NB4 (cell line): ENCODE results near the gene PCOLCE2.
A peak's percentile ranks its signal among the peaks of the same experiment; 100 is the strongest.

Experiments
- DNase-seq: peaks from one replicate; pipeline ENCODE4 v3.0.0; 2010; ENCODE audit warnings: low read depth
- H3K4me3 ChIP-seq: one replicate; pipeline ENCODE4 v1.5.1; 2011; ENCODE audit warnings: mild to moderate bottlenecking, low read depth, low read length, moderate library complexity
- CTCF ChIP-seq: IDR thresholded peaks from one replicate; pipeline ENCODE4 v1.5.1; 2012; ENCODE audit warnings: low read depth, low read length
- MAX ChIP-seq: IDR thresholded peaks from 2 replicates; pipeline ENCODE4 v1.6.1; 2011; ENCODE audit warnings: low read depth, low read length
- MYC ChIP-seq: IDR thresholded peaks from 2 replicates; pipeline ENCODE4 v1.6.1; 2011; ENCODE audit warnings: low read depth, low read length
- POLR2A ChIP-seq: IDR thresholded peaks from 2 replicates; pipeline ENCODE4 v1.6.1; 2011; ENCODE audit warnings: mild to moderate bottlenecking; ENCODE audit not compliant: insufficient read length; ENCODE audit errors: extremely low read depth

Gene PCOLCE2

GRCh38 chr3:142808103-142808917 lies 80.6 kb downstream of the PCOLCE2 start:
- no peak overlapping the region for H3K4me3 ChIP-seq
- TF ChIP-seq CTCF: no peak
- TF ChIP-seq POLR2A: no peak
- no peak for TF ChIP-seq MYC
- no peak for TF ChIP-seq MAX
- DNase-seq: peak; percentile 32

DNA sequence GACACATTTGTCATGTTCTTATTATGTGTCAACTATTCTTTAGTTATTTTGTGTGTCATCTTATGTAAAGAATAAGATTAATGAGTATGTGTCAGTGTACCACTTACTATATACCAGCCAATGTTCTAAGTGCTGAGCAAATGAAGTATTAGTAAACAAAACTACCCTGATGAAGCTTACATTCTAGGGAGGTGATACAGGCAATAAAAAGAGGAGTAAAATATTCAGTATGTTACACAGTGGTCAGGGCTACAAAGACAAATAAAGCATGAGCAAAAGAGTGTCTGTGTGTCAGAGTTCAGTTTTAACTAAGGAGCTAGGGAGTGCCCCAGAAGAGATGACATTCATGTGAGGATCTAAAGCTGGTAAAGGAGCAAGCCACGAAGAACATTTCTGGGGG lies 86.0 kb downstream of the PCOLCE2 start:
- TF ChIP-seq MAX (no peak), POLR2A (no peak), CTCF (no peak)
- DNase-seq: no peak
- no peak overlapping the region for H3K4me3 ChIP-seq

GRCh38 chr3:142801746-142802145 lies 87.1 kb downstream of the PCOLCE2 start:
- no peak overlapping the region for H3K4me3 ChIP-seq
- TF ChIP-seq CTCF (no peak), MAX (no peak), MYC (no peak)
- DNase-seq: no peak

DNA sequence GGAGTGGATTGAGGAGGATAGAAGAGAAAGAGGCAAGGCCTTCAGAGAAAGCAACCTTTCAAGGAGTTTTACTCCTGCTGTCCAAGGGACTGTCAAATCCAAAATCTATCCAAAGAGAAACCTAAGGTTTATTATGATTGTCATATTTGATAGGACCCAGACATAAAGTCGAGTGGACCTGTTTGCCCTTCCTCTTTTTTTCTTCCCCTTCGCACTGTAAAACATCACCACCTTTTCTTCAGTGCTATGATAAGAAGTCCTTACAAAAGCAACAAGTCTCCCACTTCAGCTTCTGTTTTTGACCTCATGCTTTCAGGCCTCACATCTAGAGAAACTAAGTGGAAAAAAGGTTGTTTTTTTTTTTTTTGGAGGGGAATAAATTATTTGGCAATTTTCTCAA lies 92.1 kb downstream of the PCOLCE2 start:
- H3K4me3 ChIP-seq: no peak overlapping the region
- TF ChIP-seq POLR2A: no peak
- TF ChIP-seq CTCF: no peak
- TF ChIP-seq MAX: no peak
- no peak for TF ChIP-seq MYC
- peak; percentile 8 for DNase-seq

GRCh38 chr3:142795332-142795731 lies 93.6 kb downstream of the PCOLCE2 start:
- H3K4me3 ChIP-seq: no peak overlapping the region
- TF ChIP-seq POLR2A (no peak), MAX (no peak), CTCF (no peak), MYC (no peak)
- no peak for DNase-seq

DNA sequence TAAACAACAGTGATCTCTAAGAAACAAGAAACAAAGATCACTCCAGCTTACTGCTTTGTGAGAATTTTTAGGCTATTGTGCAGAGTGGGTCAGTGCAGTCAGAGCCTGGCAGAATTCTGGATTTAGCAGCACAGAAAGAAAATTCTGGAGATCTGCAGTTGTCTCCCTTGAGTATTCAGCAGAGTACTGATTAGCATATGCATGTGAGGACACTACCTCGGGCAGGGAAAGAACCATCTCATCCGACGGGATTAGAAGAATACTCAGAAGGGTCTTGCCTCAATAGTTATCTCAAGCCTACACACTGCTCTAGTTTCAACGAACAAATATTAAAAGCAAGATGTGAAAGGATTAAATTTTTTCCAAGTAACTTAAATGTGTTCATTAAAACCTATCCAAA lies 94.4 kb downstream of the PCOLCE2 start:
- no peak for TF ChIP-seq CTCF
- TF ChIP-seq MAX: no peak
- TF ChIP-seq POLR2A: no peak
- no peak for TF ChIP-seq MYC
- H3K4me3 ChIP-seq: no peak overlapping the region
- no peak for DNase-seq
